Neural progenitor cell (in vitro differentiated cells): ENCODE data around the gene SH3GL2. TPM values are rescaled to one million over a fixed set of nuclear protein-coding genes. Genes with fewer than 3 reads are reported as not detected.

Experiments
- DNase-seq: peaks from one replicate; pipeline ENCODE4 v3.0.0-alpha.2; 2016; ENCODE audit warnings: low spot score
- H2AFZ ChIP-seq: fragments of 200-600 bp; sonication (generic); replicated peaks from 2 replicates; pipeline ENCODE4 v1.6.1; 2016; ENCODE audit warnings: antibody characterized with exemption
- H3F3A ChIP-seq: fragments of 200-600 bp; sonication (generic); 2 replicates; pipeline ENCODE4 v1.6.1; 2016; ENCODE audit warnings: antibody characterized with exemption, low read depth
- H3K27ac ChIP-seq: fragments of 200-600 bp; sonication (generic); 2 replicates; pipeline ENCODE4 v1.5.1; 2016; ENCODE audit warnings: mild to moderate bottlenecking
- H3K27me3 ChIP-seq: fragments of 200-600 bp; sonication (generic); 2 replicates; pipeline ENCODE4 v1.6.1; 2016; ENCODE audit warnings: mild to moderate bottlenecking, moderate library complexity
- H3K36me3 ChIP-seq: fragments of 200-600 bp; sonication (generic); 2 replicates; pipeline ENCODE4 v1.5.1; 2016
- H3K4me1 ChIP-seq: fragments of 200-600 bp; sonication (generic); 2 replicates; pipeline ENCODE4 v1.6.1; 2016; ENCODE audit warnings: mixed run types
- H3K4me2 ChIP-seq: fragments of 200-600 bp; sonication (generic); 2 replicates; pipeline ENCODE4 v1.6.1; 2016
- H3K4me3 ChIP-seq: fragments of 200-600 bp; sonication (generic); 2 replicates; pipeline ENCODE4 v1.5.1; 2016
- H3K79me2 ChIP-seq: fragments of 200-600 bp; sonication (generic); 2 replicates; pipeline ENCODE4 v1.6.1; 2016; ENCODE audit warnings: low read depth
- H3K9ac ChIP-seq: fragments of 200-600 bp; sonication (generic); 2 replicates; pipeline ENCODE4 v1.6.1; 2016
- H3K9me3 ChIP-seq: fragments of 200-600 bp; sonication (generic); 2 replicates; pipeline ENCODE4 v1.5.1; 2016; ENCODE audit warnings: low read depth
- H4K20me1 ChIP-seq: fragments of 200-600 bp; sonication (generic); 2 replicates; pipeline ENCODE4 v1.6.1; 2016; ENCODE audit warnings: low read depth
- H3K27ac Mint-ChIP-seq: 3 replicates; pipeline ENCODE4 v1.8.0; 2021; ENCODE audit warnings: mixed read lengths
- H3K27me3 Mint-ChIP-seq: 2 replicates; pipeline ENCODE4 v1.8.0; 2022; ENCODE audit warnings: low read depth, mild to moderate bottlenecking, inconsistent platforms, moderate library complexity, mixed read lengths; ENCODE audit not compliant: insufficient read depth
- H3K36me3 Mint-ChIP-seq: 3 replicates; pipeline ENCODE4 v1.8.0; 2021; ENCODE audit warnings: mixed read lengths
- H3K4me1 Mint-ChIP-seq: 3 replicates; pipeline ENCODE4 v1.8.0; 2021; ENCODE audit warnings: mixed read lengths
- H3K4me3 Mint-ChIP-seq: 3 replicates; pipeline ENCODE4 v1.8.0; 2021; ENCODE audit warnings: mild to moderate bottlenecking, moderate library complexity, mixed read lengths
- H3K9me3 Mint-ChIP-seq: 3 replicates; pipeline ENCODE4 v1.8.0; 2020; ENCODE audit warnings: mixed read lengths
- EZH2 ChIP-seq: fragments of 200-600 bp; sonication (generic); IDR thresholded peaks from 2 replicates; pipeline ENCODE4 v1.6.1; 2017; ENCODE audit warnings: antibody characterized with exemption, mild to moderate bottlenecking, moderate library complexity
- EZH2phosphoT487 ChIP-seq: fragments of 200-600 bp; sonication (generic); IDR thresholded peaks from 2 replicates; pipeline ENCODE4 v1.6.1; 2017; ENCODE audit warnings: antibody characterized with exemption
- total RNA-seq: library from RNA; depleted of rRNA; stranded (reverse); fragments of >200 nt; gene quantifications from 2 replicates; pipeline ENCODE4 v1.2.3, GENCODE V29; 2015; ENCODE audit warnings: low replicate concordance
- TF ChIP-seq, protein P1 (sequence below): fragments of 200-600 bp; sonication (generic); IDR thresholded peaks from 2 replicates; pipeline ENCODE4 v1.5.1; 2017; ENCODE audit warnings: antibody characterized with exemption, mild to moderate bottlenecking

SH3GL2 gene
- total RNA-seq, 1 donor from 2014 or later = 1.6 TPM

DNA sequence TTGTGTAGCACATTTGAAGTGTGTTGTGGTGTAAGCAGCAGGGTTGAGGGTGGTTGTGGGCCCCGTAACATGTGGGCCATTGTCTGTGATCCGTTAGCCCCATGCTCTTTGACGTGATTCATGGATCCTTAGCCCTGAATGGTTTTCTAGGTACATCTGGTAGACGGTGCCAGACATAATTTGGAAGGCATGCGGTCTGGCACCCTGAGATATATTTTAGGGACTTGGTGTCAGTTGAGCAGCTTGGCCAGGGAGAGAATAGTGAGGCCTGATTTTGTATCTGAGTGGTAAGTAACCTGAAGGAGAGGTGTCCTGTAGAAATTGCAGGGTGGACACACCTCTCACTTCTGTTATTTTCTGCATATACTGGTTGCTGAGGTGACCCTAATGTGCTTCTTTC lies 10.9 kb downstream of the SH3GL2 start:
- Histone ChIP-seq H3K27ac (no peak overlapping the region), H3K9ac (no peak overlapping the region), H3K4me3 (no peak overlapping the region), H3K4me2 (no peak overlapping the region), H3K9me3 (no peaks in the 10 kb centered on the region), H2AFZ (no peak overlapping the region), H3K27me3 (no peaks in the 10 kb centered on the region), H3F3A (no peaks in the 10 kb centered on the region), H4K20me1 (no peaks in the 10 kb centered on the region), H3K79me2 (no peaks in the 10 kb centered on the region), H3K36me3 (no peaks in the 10 kb centered on the region), H3K4me1 (no peaks in the 10 kb centered on the region)
- Mint-ChIP-seq H3K27me3 (peaks cover 2% of the 10 kb centered on the region), H3K27ac (no peak overlapping the region), H3K36me3 (no peaks in the 10 kb centered on the region), H3K4me3 (no peak overlapping the region), H3K4me1 (no peaks in the 10 kb centered on the region), H3K9me3 (no peaks in the 10 kb centered on the region)
- no peak for DNase-seq
- TF ChIP-seq, protein P1, sequence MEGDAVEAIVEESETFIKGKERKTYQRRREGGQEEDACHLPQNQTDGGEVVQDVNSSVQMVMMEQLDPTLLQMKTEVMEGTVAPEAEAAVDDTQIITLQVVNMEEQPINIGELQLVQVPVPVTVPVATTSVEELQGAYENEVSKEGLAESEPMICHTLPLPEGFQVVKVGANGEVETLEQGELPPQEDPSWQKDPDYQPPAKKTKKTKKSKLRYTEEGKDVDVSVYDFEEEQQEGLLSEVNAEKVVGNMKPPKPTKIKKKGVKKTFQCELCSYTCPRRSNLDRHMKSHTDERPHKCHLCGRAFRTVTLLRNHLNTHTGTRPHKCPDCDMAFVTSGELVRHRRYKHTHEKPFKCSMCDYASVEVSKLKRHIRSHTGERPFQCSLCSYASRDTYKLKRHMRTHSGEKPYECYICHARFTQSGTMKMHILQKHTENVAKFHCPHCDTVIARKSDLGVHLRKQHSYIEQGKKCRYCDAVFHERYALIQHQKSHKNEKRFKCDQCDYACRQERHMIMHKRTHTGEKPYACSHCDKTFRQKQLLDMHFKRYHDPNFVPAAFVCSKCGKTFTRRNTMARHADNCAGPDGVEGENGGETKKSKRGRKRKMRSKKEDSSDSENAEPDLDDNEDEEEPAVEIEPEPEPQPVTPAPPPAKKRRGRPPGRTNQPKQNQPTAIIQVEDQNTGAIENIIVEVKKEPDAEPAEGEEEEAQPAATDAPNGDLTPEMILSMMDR = no peak
- TF ChIP-seq EZH2 = no peak

DNA sequence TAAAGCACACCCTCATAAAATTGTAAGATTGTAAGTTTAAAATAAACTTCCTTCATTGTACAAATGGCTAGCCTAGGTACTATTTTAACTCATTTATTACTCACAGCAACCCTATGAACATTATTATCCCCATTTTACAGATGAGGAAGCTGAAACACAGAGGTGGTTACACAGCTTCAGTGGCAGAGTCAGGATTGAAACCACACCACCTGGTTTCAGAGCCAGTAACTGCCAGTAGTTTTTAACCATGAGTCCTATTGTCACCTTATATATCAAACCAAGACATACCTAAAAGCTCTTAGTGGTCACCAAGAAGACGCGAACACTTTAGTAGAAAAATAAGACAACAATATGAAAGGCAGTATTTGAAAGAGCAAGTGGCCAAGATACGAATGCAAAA lies 16.1 kb downstream of the SH3GL2 start:
- no peak for TF ChIP-seq EZH2phosphoT487
- no peak for TF ChIP-seq EZH2
- TF ChIP-seq, protein P1 = no peak
- Mint-ChIP-seq H3K4me3 (no peak overlapping the region), H3K9me3 (no peaks in the 10 kb centered on the region), H3K4me1 (no peaks in the 10 kb centered on the region), H3K36me3 (no peaks in the 10 kb centered on the region), H3K27me3 (no peaks in the 10 kb centered on the region), H3K27ac (no peak overlapping the region)
- no peak for DNase-seq
- H3K9me3 ChIP-seq = no peaks in the 10 kb centered on the region
- H3K4me3 ChIP-seq = no peak overlapping the region
- H3K9ac ChIP-seq = no peak overlapping the region
- H2AFZ ChIP-seq = no peak overlapping the region
- H3K36me3 ChIP-seq = no peaks in the 10 kb centered on the region
- no peak overlapping the region for H3K4me2 ChIP-seq
- H3K27me3 ChIP-seq = no peaks in the 10 kb centered on the region
- H4K20me1 ChIP-seq = no peaks in the 10 kb centered on the region
- no peaks in the 10 kb centered on the region for H3K79me2 ChIP-seq
- H3K27ac ChIP-seq = no peak overlapping the region
- no peaks in the 10 kb centered on the region for H3K4me1 ChIP-seq
- no peaks in the 10 kb centered on the region for H3F3A ChIP-seq

DNA sequence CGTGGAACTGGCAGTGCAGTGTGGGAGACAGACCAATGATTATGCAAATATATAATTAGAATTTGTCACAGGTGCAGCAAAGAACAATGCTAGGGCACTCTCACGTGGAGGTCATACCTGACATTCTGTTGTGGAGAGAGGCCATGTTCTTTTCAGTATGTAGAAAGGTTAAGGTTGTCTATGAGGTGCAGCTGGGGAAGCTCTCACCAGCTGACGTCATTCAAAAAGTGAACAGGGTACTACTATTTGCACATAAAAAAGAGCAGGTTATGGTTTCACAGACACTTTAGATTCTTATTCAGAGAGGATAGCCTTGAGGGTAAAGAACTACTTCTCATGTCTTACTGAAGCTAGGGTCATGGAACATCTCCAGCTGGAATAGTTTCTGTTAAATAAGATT lies 19.1 kb downstream of the SH3GL2 start:
- Mint-ChIP-seq H3K36me3 (no peaks in the 10 kb centered on the region), H3K4me3 (no peak overlapping the region), H3K9me3 (no peaks in the 10 kb centered on the region), H3K27me3 (no peaks in the 10 kb centered on the region), H3K27ac (no peak overlapping the region), H3K4me1 (no peaks in the 10 kb centered on the region)
- H3F3A ChIP-seq = no peaks in the 10 kb centered on the region
- no peaks in the 10 kb centered on the region for H3K4me1 ChIP-seq
- H3K9ac ChIP-seq = no peak overlapping the region
- no peak overlapping the region for H2AFZ ChIP-seq
- no peak overlapping the region for H3K4me2 ChIP-seq
- no peak overlapping the region for H3K27ac ChIP-seq
- no peaks in the 10 kb centered on the region for H4K20me1 ChIP-seq
- H3K79me2 ChIP-seq = no peaks in the 10 kb centered on the region
- no peaks in the 10 kb centered on the region for H3K27me3 ChIP-seq
- no peaks in the 10 kb centered on the region for H3K9me3 ChIP-seq
- no peaks in the 10 kb centered on the region for H3K36me3 ChIP-seq
- H3K4me3 ChIP-seq = no peak overlapping the region
- TF ChIP-seq EZH2phosphoT487 (no peak), EZH2 (no peak)
- TF ChIP-seq, protein P1 = no peak
- no peak for DNase-seq
